H1 (cell line): ENCODE data around the gene RNF187.

Source experiments
- CTBP2 ChIP-seq: IDR thresholded peaks from 2 replicates; pipeline ENCODE4 v1.7.0; 2011; ENCODE audit warnings: borderline replicate concordance, mild to moderate bottlenecking, moderate library complexity, mixed read lengths, low read length; ENCODE audit not compliant: insufficient read depth, insufficient read length
- CTCF ChIP-seq, 3 experiments: IDR thresholded peaks; 1 replicate in 2 of 3; 2 replicates in 1 of 3; pipeline versions ENCODE4 v1.5.1 to v1.6.1; 2011; ENCODE audit warnings: low read length in 3 of 3, mild to moderate bottlenecking in 3 of 3, inconsistent platforms in 2 of 3, low read depth in 1 of 3, moderate library complexity in 1 of 3; ENCODE audit not compliant: insufficient read depth in 1 of 3; ENCODE audit errors: control extremely low read depth in 1 of 3
- EZH2 ChIP-seq: fragments of 200-600 bp; sonication (generic); IDR thresholded peaks from 2 replicates; pipeline ENCODE4 v1.7.1; 2012; ENCODE audit warnings: low read depth, mild to moderate bottlenecking, moderate library complexity, low read length, inconsistent platforms; ENCODE audit not compliant: severe bottlenecking
- JUND ChIP-seq: IDR thresholded peaks from 2 replicates; pipeline ENCODE4 v1.6.1; 2011; ENCODE audit warnings: mild to moderate bottlenecking, improper control_type of control experiment, low read length
- POLR2AphosphoS5 ChIP-seq: IDR thresholded peaks from 2 replicates; pipeline ENCODE4 v1.6.1; 2011; ENCODE audit warnings: low read depth, low read length
- ZNF274 ChIP-seq: IDR thresholded peaks from 2 replicates; pipeline ENCODE4 v1.7.0; 2012; ENCODE audit warnings: low read length, borderline replicate concordance; ENCODE audit errors: extremely low read depth

- TF ChIP-seq ZNF274 (no peak), CTBP2 (no peak), CTCF (IDR thresholded peaks at IDR 0.05; ENCODE audit: control extremely low read depth in 1 of 3, insufficient read depth in 1 of 3, low read depth in 1 of 3, low read length in 3 of 3) (no peak; a peak in 1 of 4 replicates), JUND (no peak), EZH2 (no peak), POLR2AphosphoS5 (no peak)
Measured at GRCh38 chr1:228464487-228464983, 22.6 kb upstream of the RNF187 start.
